ENCODE data around the gene CRX. TPM values are rescaled to one million over a fixed set of nuclear protein-coding genes. Genes with fewer than 3 reads are reported as not detected.

Gene CRX
- total RNA-seq, 1 experiment from 2014 or later, result not detected

DNA sequence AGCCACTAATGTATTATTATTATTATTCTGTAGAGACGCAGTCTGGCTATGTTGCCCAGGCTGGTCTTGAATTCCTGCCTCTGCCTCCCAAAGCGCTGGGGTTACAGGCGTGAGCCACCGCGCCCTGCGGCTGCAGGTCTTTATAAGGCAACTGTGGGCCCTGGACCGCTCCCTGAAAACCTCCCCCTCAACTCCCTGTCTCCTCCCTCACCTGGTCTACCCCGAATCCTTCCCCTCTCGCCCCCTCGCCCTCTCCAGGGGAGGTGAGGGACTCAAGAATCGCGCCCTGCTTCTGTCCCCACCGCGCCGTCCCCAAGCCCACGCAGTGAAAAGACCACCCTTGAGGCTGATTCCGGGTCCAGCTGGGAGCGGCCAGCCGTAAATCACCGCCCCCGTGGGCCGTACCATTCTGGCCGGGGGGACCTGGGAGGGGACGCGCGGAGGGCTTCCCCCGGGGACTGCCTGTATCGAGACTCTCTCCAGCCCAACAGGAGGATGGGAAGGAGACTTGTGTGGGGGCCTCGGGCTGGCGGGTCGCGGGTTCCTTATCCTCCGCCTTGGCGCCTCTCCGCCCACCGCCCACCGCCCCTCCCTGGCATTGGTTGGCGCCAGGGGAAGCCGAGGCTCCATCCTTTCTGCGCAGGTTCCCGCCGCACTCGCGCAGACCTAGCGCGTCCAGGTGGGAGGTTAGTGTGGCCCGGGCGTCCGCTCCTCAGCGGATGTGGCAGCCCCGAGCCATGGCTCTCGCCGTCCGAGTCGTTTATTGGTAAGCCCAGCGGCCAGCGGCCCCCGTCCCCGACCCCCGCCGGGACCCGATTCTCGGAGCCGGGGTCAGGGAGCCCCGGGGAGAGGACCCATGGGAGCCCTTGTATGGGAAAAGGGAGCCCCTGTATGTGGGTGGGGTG lies 43.4 kb upstream of the CRX start, which contains the start of gene SELENOW:
Gene SELENOW (plus strand): TSS at position 655 of the 905 bp plus-strand sequence. CDS start 83 bp downstream, at position 738.
- no peaks in the 10 kb centered on the region for H3K9me3 Mint-ChIP-seq (ENCODE audit: unreplicated experiment)
- H3K4me3 Mint-ChIP-seq (ENCODE audit: unreplicated experiment), result peak within 1 kb of the TSS; percentile 91
- TF ChIP-seq, protein P1, sequence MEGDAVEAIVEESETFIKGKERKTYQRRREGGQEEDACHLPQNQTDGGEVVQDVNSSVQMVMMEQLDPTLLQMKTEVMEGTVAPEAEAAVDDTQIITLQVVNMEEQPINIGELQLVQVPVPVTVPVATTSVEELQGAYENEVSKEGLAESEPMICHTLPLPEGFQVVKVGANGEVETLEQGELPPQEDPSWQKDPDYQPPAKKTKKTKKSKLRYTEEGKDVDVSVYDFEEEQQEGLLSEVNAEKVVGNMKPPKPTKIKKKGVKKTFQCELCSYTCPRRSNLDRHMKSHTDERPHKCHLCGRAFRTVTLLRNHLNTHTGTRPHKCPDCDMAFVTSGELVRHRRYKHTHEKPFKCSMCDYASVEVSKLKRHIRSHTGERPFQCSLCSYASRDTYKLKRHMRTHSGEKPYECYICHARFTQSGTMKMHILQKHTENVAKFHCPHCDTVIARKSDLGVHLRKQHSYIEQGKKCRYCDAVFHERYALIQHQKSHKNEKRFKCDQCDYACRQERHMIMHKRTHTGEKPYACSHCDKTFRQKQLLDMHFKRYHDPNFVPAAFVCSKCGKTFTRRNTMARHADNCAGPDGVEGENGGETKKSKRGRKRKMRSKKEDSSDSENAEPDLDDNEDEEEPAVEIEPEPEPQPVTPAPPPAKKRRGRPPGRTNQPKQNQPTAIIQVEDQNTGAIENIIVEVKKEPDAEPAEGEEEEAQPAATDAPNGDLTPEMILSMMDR (IDR thresholded peaks at IDR 0.05; ENCODE audit: insufficient read depth in 1 of 2, low read depth in 1 of 2, low read length in 1 of 2, severe bottlenecking in 1 of 2, unreplicated experiment in 1 of 2), result no peak
- H3K4me1 Mint-ChIP-seq (ENCODE audit: low read depth, unreplicated experiment), result peaks cover 20% of the 10 kb centered on the region
- no TSS peak for BruUV-seq (replicated peaks)
- Histone ChIP-seq H3K4me3 (ENCODE audit: low read depth, low read length) (peak within 1 kb of the TSS; percentile 97), H3K36me3 (ENCODE audit: control insufficient read depth, insufficient read depth, low read length) (peaks cover 3% of the 10 kb centered on the region), H3K9me3 (no peaks in the 10 kb centered on the region), H3K27me3 (replicated peaks; ENCODE audit: control insufficient read depth, insufficient read depth, low read length) (no peaks in the 10 kb centered on the region), H3K4me1 (peaks cover 14% of the 10 kb centered on the region)
- H3K27me3 Mint-ChIP-seq (ENCODE audit: insufficient read depth, unreplicated experiment), result no peaks in the 10 kb centered on the region
- peaks cover 32% of the 10 kb centered on the region for H3K36me3 Mint-ChIP-seq (ENCODE audit: insufficient read depth, unreplicated experiment)
- ChIA-PET POLR2A (no interaction called here), CTCF (no interaction called here)
- DNase-seq, result peak; percentile 85 to 88
- peak within 1 kb of the TSS; percentile 93 for H3K27ac Mint-ChIP-seq (ENCODE audit: unreplicated experiment)
- intact Hi-C loops (cut with micrococcal nuclease; ENCODE audit: unreplicated experiment), result no loop called here

DNA sequence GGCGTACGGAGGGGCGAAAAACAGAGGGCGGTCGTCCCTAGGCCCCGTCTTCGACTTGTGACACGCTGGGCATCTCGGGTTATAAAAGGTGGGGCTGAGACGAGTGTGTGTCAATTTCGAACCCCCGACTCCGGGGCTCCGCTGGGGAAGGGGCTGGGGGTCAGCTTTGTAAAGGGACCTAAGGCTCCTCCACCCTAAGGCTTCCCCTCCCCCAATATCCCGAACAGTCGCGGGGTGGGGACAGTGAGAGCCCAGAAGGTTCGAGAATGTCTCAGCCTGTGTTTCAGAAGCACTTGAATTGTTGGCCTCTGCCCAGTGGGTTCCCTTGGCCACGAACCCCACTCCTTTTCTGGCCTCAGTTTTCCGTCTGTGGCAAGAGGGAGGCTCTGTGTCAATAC lies 42.8 kb upstream of the CRX start:
- Histone ChIP-seq H3K36me3 (ENCODE audit: control insufficient read depth, insufficient read depth, low read length) (peaks cover 3% of the 10 kb centered on the region), H3K4me1 (peaks cover 14% of the 10 kb centered on the region), H3K9me3 (no peaks in the 10 kb centered on the region), H3K27me3 (replicated peaks; ENCODE audit: control insufficient read depth, insufficient read depth, low read length) (no peaks in the 10 kb centered on the region), H3K4me3 (ENCODE audit: low read depth, low read length) (peak overlapping the region; percentile 97)
- Mint-ChIP-seq H3K27me3 (ENCODE audit: insufficient read depth, unreplicated experiment) (no peaks in the 10 kb centered on the region), H3K4me3 (ENCODE audit: unreplicated experiment) (peak overlapping the region; percentile 91), H3K4me1 (ENCODE audit: low read depth, unreplicated experiment) (peaks cover 20% of the 10 kb centered on the region), H3K27ac (ENCODE audit: unreplicated experiment) (peak overlapping the region; percentile 93), H3K9me3 (ENCODE audit: unreplicated experiment) (no peaks in the 10 kb centered on the region), H3K36me3 (ENCODE audit: insufficient read depth, unreplicated experiment) (peaks cover 34% of the 10 kb centered on the region)
- BruUV-seq (replicated peaks), result TSS peak; percentile 77
- ChIA-PET CTCF (no interaction called here), POLR2A (no interaction called here)
- intact Hi-C loops (cut with micrococcal nuclease; ENCODE audit: unreplicated experiment), result no loop called here
- TF ChIP-seq, protein P1 (IDR thresholded peaks at IDR 0.05; ENCODE audit: insufficient read depth in 1 of 2, low read depth in 1 of 2, low read length in 1 of 2, severe bottlenecking in 1 of 2, unreplicated experiment in 1 of 2), result no peak
- DNase-seq, result no peak

DNA sequence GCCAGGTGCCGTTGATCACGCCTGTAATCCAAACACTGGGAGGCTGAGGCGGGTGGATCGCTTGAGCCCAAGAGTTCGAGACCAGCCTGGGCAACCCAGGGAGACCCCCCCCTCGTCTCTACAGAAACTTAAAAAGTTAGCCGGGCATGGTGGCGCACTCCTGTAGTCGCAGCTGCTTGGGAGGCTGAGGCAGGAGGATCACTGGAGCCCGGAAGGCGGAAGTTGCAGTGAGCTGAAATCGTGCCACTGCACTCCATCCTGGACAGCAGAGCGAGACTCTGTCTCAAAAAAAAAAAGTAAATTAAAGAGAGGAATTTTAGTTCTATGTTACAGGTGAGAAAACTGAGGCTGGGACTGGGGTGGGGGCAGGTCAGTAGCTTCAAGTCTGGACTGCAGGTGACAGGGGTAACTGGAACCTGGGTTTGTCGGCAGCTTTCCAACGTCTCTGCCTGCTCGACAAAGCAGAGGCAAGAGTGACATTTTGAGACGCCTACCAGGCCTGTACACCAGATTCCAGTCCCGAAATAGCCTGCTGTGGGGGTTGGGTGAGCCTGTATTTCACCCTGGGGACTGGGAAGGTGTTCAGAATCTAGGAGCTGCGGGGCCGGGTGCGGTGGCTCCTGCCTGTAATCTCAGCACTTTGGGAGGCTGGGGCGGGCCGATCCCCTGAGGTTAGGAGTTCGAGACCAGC lies 42.1 kb upstream of the CRX start:
- H3K27me3 Mint-ChIP-seq (ENCODE audit: insufficient read depth, unreplicated experiment), result no peaks in the 10 kb centered on the region
- peaks cover 40% of the 10 kb centered on the region for H3K36me3 Mint-ChIP-seq (ENCODE audit: insufficient read depth, unreplicated experiment)
- H3K36me3 ChIP-seq (ENCODE audit: control insufficient read depth, insufficient read depth, low read length), result peaks cover 3% of the 10 kb centered on the region
- TF ChIP-seq, protein P1 (IDR thresholded peaks at IDR 0.05; ENCODE audit: insufficient read depth in 1 of 2, low read depth in 1 of 2, low read length in 1 of 2, severe bottlenecking in 1 of 2, unreplicated experiment in 1 of 2), result no peak
- H3K4me1 Mint-ChIP-seq (ENCODE audit: low read depth, unreplicated experiment), result peaks cover 20% of the 10 kb centered on the region
- peak overlapping the region; percentile 91 for H3K4me3 Mint-ChIP-seq (ENCODE audit: unreplicated experiment)
- H3K27me3 ChIP-seq (replicated peaks; ENCODE audit: control insufficient read depth, insufficient read depth, low read length), result no peaks in the 10 kb centered on the region
- H3K9me3 ChIP-seq, result no peaks in the 10 kb centered on the region
- CTCF ChIA-PET, result no interaction called here
- POLR2A ChIA-PET, result no interaction called here
- peak overlapping the region; percentile 97 for H3K4me3 ChIP-seq (ENCODE audit: low read depth, low read length)
- H3K4me1 ChIP-seq, result peaks cover 14% of the 10 kb centered on the region
- H3K27ac Mint-ChIP-seq (ENCODE audit: unreplicated experiment), result peak overlapping the region; percentile 93
- intact Hi-C loops (cut with micrococcal nuclease; ENCODE audit: unreplicated experiment), result no loop called here
- DNase-seq, result no peak
- H3K9me3 Mint-ChIP-seq (ENCODE audit: unreplicated experiment), result no peaks in the 10 kb centered on the region
- BruUV-seq (replicated peaks), result no TSS peak

All from Caco-2 (cell line).